ENCODE data around the gene POLRMT.
A peak's percentile ranks its signal among the peaks of the same experiment; 100 is the strongest.

The POLRMT gene

DNA sequence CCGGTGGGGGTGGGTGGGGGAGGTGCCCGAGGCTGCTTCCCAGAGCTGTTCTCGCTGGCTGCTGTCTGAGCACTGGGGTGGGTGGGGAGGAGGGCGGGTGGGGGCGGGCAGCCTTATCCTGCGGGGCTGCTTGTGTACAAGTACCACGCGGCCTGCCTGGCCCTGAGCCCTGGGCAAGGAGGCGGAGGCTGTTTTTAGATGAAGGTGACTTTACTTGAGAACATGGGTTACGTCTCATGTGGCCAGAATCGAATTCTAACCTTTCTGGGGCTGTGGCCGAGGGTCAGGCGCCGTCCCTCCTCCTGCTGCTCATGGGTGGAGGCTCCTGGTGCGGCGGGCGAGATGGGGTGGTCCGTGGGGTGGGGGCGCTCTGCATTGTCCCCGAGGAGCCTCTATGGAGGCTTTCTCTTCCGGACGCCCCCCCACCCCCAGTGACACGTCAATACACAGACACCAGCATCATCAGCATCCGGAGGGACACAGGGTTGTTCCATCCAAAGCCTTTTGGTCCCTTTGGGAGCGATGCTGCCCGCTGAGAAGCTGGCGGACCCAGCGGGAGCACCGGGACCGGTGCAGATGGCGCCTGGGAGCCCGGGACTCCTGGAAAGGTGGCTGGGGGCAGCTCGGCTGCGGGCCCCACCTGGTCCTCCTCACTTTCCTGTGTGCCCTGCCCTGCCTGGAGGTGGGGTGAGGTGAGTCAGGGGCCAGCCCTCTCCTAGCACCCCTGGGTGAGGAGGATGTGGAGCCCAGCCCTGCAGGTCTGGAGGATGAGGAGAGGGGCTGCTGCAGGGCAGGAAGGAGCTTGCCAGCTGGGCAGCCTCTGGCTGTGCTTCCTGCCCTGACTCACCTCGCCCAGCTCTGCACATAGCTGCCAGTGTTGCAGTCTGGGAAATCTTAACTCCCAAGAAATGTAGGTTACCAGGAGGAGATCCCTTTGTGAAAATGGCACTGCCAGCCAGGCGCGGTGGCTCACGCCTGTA, 57.5 kb downstream of the POLRMT start:
- no peak overlapping the region for H3K4me3 ChIP-seq (ENCODE audit: low read length)
- no peak for TF ChIP-seq ZNF274 (IDR thresholded peaks at IDR 0.05; ENCODE audit: low read depth, low read length)

GRCh38 chr19:574658-575526, 58.4 kb downstream of the POLRMT start:
- H3K4me3 ChIP-seq (ENCODE audit: low read length), result no peak overlapping the region
- no peak for TF ChIP-seq ZNF274 (IDR thresholded peaks at IDR 0.05; ENCODE audit: low read depth, low read length)

GRCh38 chr19:573519-573825, 59.9 kb downstream of the POLRMT start:
- TF ChIP-seq ZNF274 (IDR thresholded peaks at IDR 0.05; ENCODE audit: low read depth, low read length), result no peak
- H3K4me3 ChIP-seq (ENCODE audit: low read length), result peak overlapping the region; percentile 85

DNA sequence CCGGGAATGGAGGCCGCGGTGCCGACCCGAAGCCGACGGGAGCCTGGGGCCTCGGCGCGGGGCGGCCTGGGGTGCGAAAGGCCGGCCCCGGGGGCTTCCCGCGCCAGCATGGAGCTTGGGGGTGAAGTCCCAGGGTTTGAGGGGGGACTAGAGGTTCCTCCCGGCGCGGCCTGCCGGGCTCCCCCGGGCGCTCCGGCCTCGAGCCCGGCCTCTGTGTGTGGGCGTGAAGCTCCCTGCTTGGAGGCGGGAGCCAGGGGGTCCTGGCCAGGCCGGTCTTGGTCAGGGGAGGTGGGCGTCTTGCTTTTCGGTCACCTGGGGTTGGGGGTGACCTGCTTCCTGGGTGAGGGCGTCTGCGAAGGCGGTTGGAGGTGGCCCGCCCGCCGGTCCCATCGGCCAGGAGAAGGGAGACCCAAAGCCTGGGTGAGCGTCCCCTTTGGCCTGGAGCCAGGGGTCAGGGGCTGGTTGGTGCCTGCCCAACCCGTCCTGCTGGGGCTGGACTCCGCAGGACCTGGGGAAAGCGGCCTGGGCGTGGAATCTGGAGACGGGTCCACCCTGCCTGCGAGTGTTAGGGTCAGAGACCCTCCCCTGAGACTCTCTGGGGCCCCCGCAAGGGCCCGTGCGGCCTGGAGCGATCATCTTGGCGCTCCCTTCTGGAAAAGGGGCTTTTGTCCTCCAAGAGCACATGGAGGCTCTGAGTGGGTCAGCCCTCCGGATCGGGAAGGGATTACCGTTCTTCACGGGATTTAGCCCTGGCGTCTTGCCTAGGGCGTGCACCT, 60.4 kb downstream of the POLRMT start:
- no peak for TF ChIP-seq ZNF274 (IDR thresholded peaks at IDR 0.05; ENCODE audit: low read depth, low read length)
- H3K4me3 ChIP-seq (ENCODE audit: low read length), result peak overlapping the region; percentile 85

GRCh38 chr19:572140-572742, 61.1 kb downstream of the POLRMT start, which contains the start of gene BSG:
Gene BSG (plus strand): TSS chr19:572596. CDS start chr19:572635, 39 bp downstream.
- no peak for TF ChIP-seq ZNF274 (IDR thresholded peaks at IDR 0.05; ENCODE audit: low read depth, low read length)
- H3K4me3 ChIP-seq (ENCODE audit: low read length), result peak within 1 kb of the TSS; percentile 85

DNA sequence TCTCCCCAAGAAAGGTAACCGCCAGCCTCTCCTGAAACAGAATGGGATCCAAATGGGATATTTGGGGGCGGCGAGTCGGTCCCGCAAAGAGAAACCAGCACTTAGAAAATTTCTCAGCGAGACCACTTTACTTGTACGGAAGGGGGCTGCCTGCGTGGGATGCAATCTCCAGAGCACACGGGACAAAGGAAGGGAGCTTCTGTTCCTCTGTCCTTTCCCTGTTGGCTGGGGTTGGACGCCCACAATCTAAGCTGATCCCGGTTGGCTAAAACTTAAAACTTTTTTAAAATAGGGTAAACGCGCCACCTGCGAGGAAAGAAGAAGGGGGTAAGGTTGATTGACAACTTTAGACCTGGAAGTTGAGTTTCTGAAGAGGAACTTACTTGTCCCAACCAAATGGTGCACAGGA, 61.8 kb downstream of the POLRMT start:
- no peak for TF ChIP-seq ZNF274 (IDR thresholded peaks at IDR 0.05; ENCODE audit: low read depth, low read length)
- H3K4me3 ChIP-seq (ENCODE audit: low read length), result peak overlapping the region; percentile 72; the same call in 1 of the 2 replicates

DNA sequence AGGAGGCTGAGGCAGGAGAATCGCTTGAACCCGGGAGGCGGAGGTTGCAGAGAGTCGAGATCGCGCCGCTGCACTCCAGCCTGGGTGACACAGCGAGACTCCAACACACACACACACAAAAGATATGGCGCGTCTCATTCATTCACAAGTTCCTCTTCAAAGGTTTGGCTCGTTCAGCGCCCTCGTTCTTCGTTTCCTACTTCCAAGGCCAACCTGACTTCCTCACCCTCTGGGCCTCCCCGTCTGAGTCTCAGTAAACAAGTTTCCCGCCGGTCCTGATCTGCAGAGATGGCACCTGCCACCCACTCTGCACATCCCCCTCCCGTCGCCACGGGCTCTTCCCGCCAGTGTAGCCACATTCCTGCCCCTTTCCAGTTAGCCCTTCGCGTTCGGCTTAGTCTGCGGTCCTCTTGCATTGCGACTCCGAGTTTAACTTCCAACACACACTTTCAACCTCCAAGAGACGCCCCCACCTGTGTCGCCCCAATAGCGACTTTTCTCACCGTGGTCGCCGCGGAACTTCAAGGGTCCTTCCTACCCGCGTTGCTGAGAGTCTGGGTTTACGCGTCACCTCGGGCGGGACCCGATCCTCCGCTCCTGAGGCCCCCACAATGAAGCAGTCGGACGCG, 62.3 kb downstream of the POLRMT start:
- H3K4me3 ChIP-seq (ENCODE audit: low read length), result peak overlapping the region; percentile 72; the same call in 1 of the 2 replicates
- no peak for TF ChIP-seq ZNF274 (IDR thresholded peaks at IDR 0.05; ENCODE audit: low read depth, low read length)

GRCh38 chr19:570251-570686, 63.1 kb downstream of the POLRMT start:
- no peak overlapping the region for H3K4me3 ChIP-seq (ENCODE audit: low read length)
- TF ChIP-seq ZNF274 (IDR thresholded peaks at IDR 0.05; ENCODE audit: low read depth, low read length), result no peak

DNA sequence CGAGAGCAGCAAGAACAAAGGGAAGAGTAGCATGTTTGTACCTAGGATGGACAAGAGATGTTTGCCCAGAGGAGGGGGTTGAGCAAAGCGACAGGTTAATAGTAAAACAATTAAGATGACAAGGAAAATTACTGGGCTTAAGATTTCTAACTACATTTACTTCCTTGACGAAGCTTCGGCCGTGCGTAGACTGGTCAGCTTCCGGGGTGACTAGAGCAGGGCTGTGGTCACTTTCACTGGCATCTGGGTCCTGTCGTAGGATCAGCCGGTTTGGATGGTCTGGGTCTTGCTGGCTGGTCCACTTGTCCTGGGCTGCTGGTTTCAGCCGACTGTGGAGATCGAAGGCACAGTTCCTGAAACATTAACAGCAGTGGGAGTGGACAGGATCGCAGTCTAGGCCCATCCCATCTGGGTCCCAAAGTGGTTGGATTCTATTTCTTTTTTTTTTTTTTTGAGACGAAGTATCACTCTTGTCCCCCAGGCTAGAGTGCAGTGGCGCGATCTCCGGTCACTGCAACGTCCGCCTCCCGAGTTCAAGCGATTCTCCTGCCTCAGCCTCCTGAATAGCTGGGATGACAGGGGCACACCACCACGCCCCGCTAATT, 65.9 kb downstream of the POLRMT start:
- no peak for TF ChIP-seq ZNF274 (IDR thresholded peaks at IDR 0.05; ENCODE audit: low read depth, low read length)
- no peak overlapping the region for H3K4me3 ChIP-seq (ENCODE audit: low read length)
